Measurements from ENCODE around the gene OR4D2.

The OR4D2 gene

GRCh38 chr17:58217766-58218165 is 51.0 kb downstream of the OR4D2 start:
- no peak for DNase-seq

GRCh38 chr17:58219007-58219788 is 52.4 kb downstream of the OR4D2 start, which contains the start of gene MKS1:
MKS1 (minus strand) TSS chr17:58219255; CDS start chr17:58219230, 25 bp downstream.
- DNase-seq = peak; percentile 95

- no peak for DNase-seq
These were observed 53.0 kb downstream of the OR4D2 start for GRCh38 chr17:58219789-58220183.
